B cell (primary cell): ENCODE data around the gene SLC35F3. TPM values are rescaled to one million over a fixed set of nuclear protein-coding genes. Genes with fewer than 3 reads are reported as not detected.

Experiments used
- ATAC-seq: fragments of 200-7000 bp; cut with Tn5 transposase; one replicate; pipeline ENCODE4 v1.10.0; 2021; ENCODE audit warnings: low read depth, mild to moderate bottlenecking, moderate number of reproducible peaks, moderate library complexity
- CTCF ChIA-PET: fragments of 350-600 bp; sonication (Branson Sonifier 250); formaldehyde crosslinking; loops from one replicate; lab custom pipeline; 2021; ENCODE audit warnings: antibody characterized with exemption, inconsistent platforms; lab: Charles Lee
- POLR2A ChIA-PET: fragments of 350-600 bp; sonication (Branson Sonifier 250); formaldehyde crosslinking; loops from one replicate; lab custom pipeline; 2021; ENCODE audit warnings: antibody characterized with exemption; lab: Charles Lee
- DNase-seq: peaks from one replicate; pipeline ENCODE4 v3.0.0; 2013
- H2AFZ ChIP-seq: 2 replicates; pipeline ENCODE4 v1.6.1; 2012; ENCODE audit warnings: mild to moderate bottlenecking, low read depth, low read length; ENCODE audit not compliant: insufficient read depth, poor library complexity, severe bottlenecking
- H3K27ac ChIP-seq, 2 donors: 1 replicate in 1 of 2; 2 replicates in 1 of 2; pipeline ENCODE4 v1.5.1; 2012 to 2013; ENCODE audit warnings: low read length in 2 of 2, mild to moderate bottlenecking in 2 of 2, moderate library complexity in 1 of 2
- H3K27me3 ChIP-seq, 4 experiments: fragments of 200-600 bp in 1 of 4; sonication (generic) in 1 of 4; replicated peaks in 1 of 4; 1 replicate in 2 of 4; 2 replicates in 2 of 4; pipeline versions ENCODE4 v1.6.1 to v1.7.0; 2013 to 2016; ENCODE audit warnings: low read length in 3 of 4, mild to moderate bottlenecking in 2 of 4, mixed read lengths in 1 of 4, moderate library complexity in 1 of 4; ENCODE audit not compliant: insufficient read depth in 4 of 4, control insufficient read depth in 3 of 4; ENCODE audit errors: control extremely low read depth in 1 of 4
- H3K36me3 ChIP-seq, 2 experiments: replicated peaks in 1 of 2; 1 replicate in 1 of 2; 2 replicates in 1 of 2; pipeline versions ENCODE4 v1.6.1 to v1.7.1; 2013; ENCODE audit warnings: low read length in 1 of 2; ENCODE audit not compliant: insufficient read depth in 2 of 2, control insufficient read depth in 1 of 2; ENCODE audit errors: control extremely low read depth in 1 of 2, extremely low read depth in 1 of 2
- H3K4me1 ChIP-seq, 2 donors: fragments of 200-600 bp in 1 of 2; sonication (generic) in 1 of 2; 1 replicate in 1 of 2; 2 replicates in 1 of 2; pipeline versions ENCODE4 v1.5.1 to v1.6.1; 2013 to 2017; ENCODE audit warnings: low read length in 2 of 2; ENCODE audit not compliant: control insufficient read depth in 2 of 2, insufficient read depth in 2 of 2
- H3K4me2 ChIP-seq: replicated peaks from 2 replicates; pipeline ENCODE3; 2012; ENCODE audit warnings: mild to moderate bottlenecking, low read depth, low read length; ENCODE audit not compliant: poor library complexity, severe bottlenecking
- H3K4me3 ChIP-seq, 5 experiments: fragments of 200-600 bp in 1 of 5; sonication (generic) in 1 of 5; 1 replicate in 3 of 5; 2 replicates in 2 of 5; pipeline versions ENCODE4 v1.5.1 to v1.7.0; 2011 to 2016; ENCODE audit warnings: low read length in 4 of 5, mild to moderate bottlenecking in 4 of 5, low read depth in 2 of 5, control low read depth in 1 of 5, moderate library complexity in 1 of 5; ENCODE audit not compliant: insufficient read depth in 1 of 5; ENCODE audit errors: control extremely low read depth in 1 of 5, extremely low read depth in 1 of 5
- H3K79me2 ChIP-seq: fragments of 200-600 bp; sonication (generic); one replicate; pipeline ENCODE4 v1.6.0; 2016; ENCODE audit warnings: low read length; ENCODE audit not compliant: control insufficient read depth, insufficient read depth
- H3K9ac ChIP-seq: fragments of 200-600 bp; sonication (generic); 2 replicates; pipeline ENCODE4 v1.6.1; 2017; ENCODE audit warnings: mild to moderate bottlenecking, low read length, moderate library complexity
- H3K9me3 ChIP-seq, 3 donors: one replicate each; pipeline versions ENCODE4 v1.6.1 to v1.7.1; 2013; ENCODE audit warnings: low read length in 2 of 3; ENCODE audit not compliant: control insufficient read depth in 2 of 3, insufficient read depth in 1 of 3; ENCODE audit errors: control extremely low read depth in 1 of 3
- H4K20me1 ChIP-seq: 2 replicates; pipeline ENCODE4 v1.6.0; 2012; ENCODE audit warnings: mild to moderate bottlenecking, low read length; ENCODE audit not compliant: insufficient read depth, control insufficient read depth, poor library complexity, severe bottlenecking
- H3K27ac Mint-ChIP-seq: one replicate; pipeline ENCODE4 v1.8.0; 2021; ENCODE audit warnings: mixed read lengths
- H3K27me3 Mint-ChIP-seq: one replicate; pipeline ENCODE4 v1.8.0; 2021; ENCODE audit warnings: mixed read lengths
- H3K4me1 Mint-ChIP-seq: one replicate; pipeline ENCODE4 v1.8.0; 2021; ENCODE audit warnings: mixed read lengths
- H3K4me3 Mint-ChIP-seq: one replicate; pipeline ENCODE4 v1.8.0; 2021; ENCODE audit warnings: mixed read lengths
- H3K9me3 Mint-ChIP-seq: one replicate; pipeline ENCODE4 v1.8.0; 2022; ENCODE audit warnings: mixed read lengths; ENCODE audit not compliant: insufficient read depth
- CTCF ChIP-seq: fragments of 200-600 bp; IDR thresholded peaks from one replicate; pipeline ENCODE4 v1.8.0; 2022; ENCODE audit warnings: antibody characterized with exemption, mild to moderate bottlenecking
- EZH2 ChIP-seq: IDR thresholded peaks from 2 replicates; pipeline ENCODE4 v1.6.1; 2012; ENCODE audit warnings: borderline replicate concordance, low read depth, mild to moderate bottlenecking, moderate library complexity, low read length; ENCODE audit not compliant: insufficient read depth, poor library complexity, severe bottlenecking
- WGBS: methylation state at CpG from one replicate; pipeline ENCODE4 v1.1.5; 2013; ENCODE audit warnings: missing lambda C conversion rate; ENCODE audit not compliant: insufficient coverage; 5-methylcytosine and 5-hydroxymethylcytosine counted together
- intact Hi-C: fragments of 100-400 bp; cut with micrococcal nuclease; formaldehyde crosslinking; loops from one replicate; pipeline ENCODE4 v1.10.0; 2022
- polyA plus RNA-seq: library from polyadenylated mRNA; depleted of rRNA; stranded (reverse); fragments of >200 nt; gene quantifications from 2 replicates; pipeline ENCODE4 v1.2.3, GENCODE V29; 2012
- total RNA-seq, 2 donors: library from RNA; stranded (reverse); fragments of 120-200 nt in 1 of 2; gene quantifications; 1 replicate in 1 of 2; 2 replicates in 1 of 2; pipeline versions ENCODE4 v1.2.3 to v1.2.4, GENCODE V29; 2013 to 2022

SLC35F3 gene
- total and polyA plus RNA-seq, 2 donors (not counting 1 experiment from before 2014, with no cell fraction given) = not detected

- no peak for ATAC-seq
- no peak overlapping the region for H3K9ac ChIP-seq
- WGBS = 94% methylated on average over 4 of the region's 5 CpGs
- Mint-ChIP-seq H3K27ac (no peak overlapping the region), H3K9me3 (no peaks in the 10 kb centered on the region), H3K4me1 (no peaks in the 10 kb centered on the region), H3K4me3 (no peak overlapping the region), H3K27me3 (no peaks in the 10 kb centered on the region)
- DNase-seq = no peak
- H3K4me3 ChIP-seq = no peak overlapping the region
- intact Hi-C loops = no loop called here
- no peaks in the 10 kb centered on the region for H3K4me1 ChIP-seq
- peaks cover 0 to 2% (median 0%) of the 10 kb centered on the region in 3 donors for H3K9me3 ChIP-seq
- no peaks in the 10 kb centered on the region for H4K20me1 ChIP-seq
- no peaks in the 10 kb centered on the region for H3K27me3 ChIP-seq
- no peak overlapping the region for H2AFZ ChIP-seq
- H3K27ac ChIP-seq = no peak overlapping the region
- H3K4me2 ChIP-seq = no peak overlapping the region
- no peaks in the 10 kb centered on the region for H3K36me3 ChIP-seq
- no peaks in the 10 kb centered on the region for H3K79me2 ChIP-seq
- no peak for TF ChIP-seq EZH2
- no peak for TF ChIP-seq CTCF
- POLR2A ChIA-PET = no interaction called here
- CTCF ChIA-PET = no interaction called here
Measured at GRCh38 chr1:233939451-233939850, 35.0 kb downstream of the SLC35F3 start.

- H3K27me3 ChIP-seq = no peaks in the 10 kb centered on the region
- Mint-ChIP-seq H3K27me3 (no peaks in the 10 kb centered on the region), H3K4me1 (no peaks in the 10 kb centered on the region), H3K27ac (no peak overlapping the region), H3K4me3 (no peak overlapping the region), H3K9me3 (no peaks in the 10 kb centered on the region)
- no peaks in the 10 kb centered on the region for H4K20me1 ChIP-seq
- no peak overlapping the region for H3K4me3 ChIP-seq
- no peaks in the 10 kb centered on the region for H3K79me2 ChIP-seq
- ChIA-PET CTCF (no interaction called here), POLR2A (no interaction called here)
- no peaks in the 10 kb centered on the region for H3K4me1 ChIP-seq
- H2AFZ ChIP-seq = no peak overlapping the region
- H3K9me3 ChIP-seq = peaks cover 0 to 2% (median 0%) of the 10 kb centered on the region in 3 donors
- no peak for TF ChIP-seq CTCF
- TF ChIP-seq EZH2 = no peak
- no peak for DNase-seq
- intact Hi-C loops = no loop called here
- no peak overlapping the region for H3K9ac ChIP-seq
- no peaks in the 10 kb centered on the region for H3K36me3 ChIP-seq
- WGBS = no CpG with 5 or more reads among the region's 5 CpGs
- H3K4me2 ChIP-seq = no peak overlapping the region
- H3K27ac ChIP-seq = no peak overlapping the region
- no peak for ATAC-seq
Measured at GRCh38 chr1:233940908-233941307, 36.4 kb downstream of the SLC35F3 start.
